LNCAP (cell line): Measurements from ENCODE around the gene ATP6V1A.

Experiments used
- TF ChIP-seq, protein P1 (sequence below): fragments of 450-650 bp; IDR thresholded peaks from 2 replicates; pipeline ENCODE4 v1.5.1; 2017; ENCODE audit warnings: mild to moderate bottlenecking

The ATP6V1A gene

GRCh38 chr3:113829576-113830354 is 82.9 kb downstream of the ATP6V1A start:
- TF ChIP-seq, protein P1, sequence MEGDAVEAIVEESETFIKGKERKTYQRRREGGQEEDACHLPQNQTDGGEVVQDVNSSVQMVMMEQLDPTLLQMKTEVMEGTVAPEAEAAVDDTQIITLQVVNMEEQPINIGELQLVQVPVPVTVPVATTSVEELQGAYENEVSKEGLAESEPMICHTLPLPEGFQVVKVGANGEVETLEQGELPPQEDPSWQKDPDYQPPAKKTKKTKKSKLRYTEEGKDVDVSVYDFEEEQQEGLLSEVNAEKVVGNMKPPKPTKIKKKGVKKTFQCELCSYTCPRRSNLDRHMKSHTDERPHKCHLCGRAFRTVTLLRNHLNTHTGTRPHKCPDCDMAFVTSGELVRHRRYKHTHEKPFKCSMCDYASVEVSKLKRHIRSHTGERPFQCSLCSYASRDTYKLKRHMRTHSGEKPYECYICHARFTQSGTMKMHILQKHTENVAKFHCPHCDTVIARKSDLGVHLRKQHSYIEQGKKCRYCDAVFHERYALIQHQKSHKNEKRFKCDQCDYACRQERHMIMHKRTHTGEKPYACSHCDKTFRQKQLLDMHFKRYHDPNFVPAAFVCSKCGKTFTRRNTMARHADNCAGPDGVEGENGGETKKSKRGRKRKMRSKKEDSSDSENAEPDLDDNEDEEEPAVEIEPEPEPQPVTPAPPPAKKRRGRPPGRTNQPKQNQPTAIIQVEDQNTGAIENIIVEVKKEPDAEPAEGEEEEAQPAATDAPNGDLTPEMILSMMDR: no peak

GRCh38 chr3:113831103-113831355 is 84.2 kb downstream of the ATP6V1A start:
- TF ChIP-seq, protein P1: no peak

- TF ChIP-seq, protein P1: no peak
Observed at GRCh38 chr3:113832477-113833164, 85.8 kb downstream of the ATP6V1A start.

GRCh38 chr3:113834983-113835382 is 88.1 kb downstream of the ATP6V1A start:
- TF ChIP-seq, protein P1: no peak

DNA sequence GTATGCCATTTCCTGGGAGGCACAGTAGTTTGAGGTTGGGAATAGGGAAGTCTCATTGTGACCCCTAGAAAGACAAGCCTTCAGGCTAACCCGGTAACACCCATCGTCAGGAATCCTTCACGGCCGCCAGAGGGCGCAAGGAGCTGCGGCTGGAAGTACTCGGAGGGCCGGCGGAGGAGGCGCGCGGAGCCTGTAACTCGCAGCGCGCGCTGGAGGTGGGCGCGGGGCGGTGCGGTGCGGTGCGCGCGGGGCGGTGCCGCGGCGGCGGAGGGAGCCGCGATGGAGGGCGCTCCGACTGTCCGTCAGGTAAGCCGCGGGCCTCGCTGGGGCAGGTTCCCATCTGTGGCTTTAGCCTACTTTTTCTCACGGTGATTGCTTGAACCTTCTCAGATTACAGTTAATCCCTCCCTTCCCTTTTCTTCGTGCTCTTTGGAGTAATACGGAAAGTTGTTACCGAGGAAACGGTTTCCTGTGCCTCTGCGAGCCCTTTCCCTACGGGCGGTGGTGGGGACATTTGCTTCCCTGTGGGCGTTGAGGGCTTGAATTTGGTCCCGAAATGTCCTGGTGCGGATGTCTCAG is 91.9 kb downstream of the ATP6V1A start, which contains the start of gene GRAMD1C:
Gene GRAMD1C, plus strand, starts transcription at position 158 of the 579 bp plus-strand sequence. Its CDS starts 122 bp downstream, at position 280.
- TF ChIP-seq, protein P1: peak; percentile 88

DNA sequence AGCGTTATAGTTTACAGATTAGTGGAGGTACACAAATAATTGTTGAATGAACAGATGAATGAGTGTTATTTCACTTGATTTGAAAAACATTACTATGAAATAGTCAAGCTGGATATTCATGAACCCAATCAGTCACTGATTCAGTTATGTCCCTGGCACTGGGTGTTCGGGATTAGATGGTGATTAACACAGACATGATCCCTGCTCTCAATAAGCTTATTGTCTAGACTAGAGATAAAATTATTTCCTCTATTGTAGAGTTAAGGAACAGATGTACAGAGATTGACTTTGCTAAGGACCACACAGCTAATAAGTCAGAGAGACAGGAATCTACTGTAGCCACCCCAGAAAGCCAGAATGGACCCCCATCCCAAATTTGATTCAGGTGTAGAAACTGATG is 92.7 kb downstream of the ATP6V1A start:
- TF ChIP-seq, protein P1: no peak

- TF ChIP-seq, protein P1: peak; percentile 78
Observed at GRCh38 chr3:113844622-113845222, 97.9 kb downstream of the ATP6V1A start.
